ENCODE measurements around the gene SPTLC3. TPM values are rescaled to one million over a fixed set of nuclear protein-coding genes. Genes with fewer than 3 reads are reported as not detected.

Gene SPTLC3
- total RNA-seq, 2 experiments from 2014 or later: not detected

GRCh38 chr20:13165203-13165602 lies 156.4 kb downstream of the SPTLC3 start:
- no peak for DNase-seq (ENCODE audit: low spot score)
- no peak overlapping the region for H2AFZ ChIP-seq (ENCODE audit: low read length)
- no peak overlapping the region for H3K27ac ChIP-seq (ENCODE audit: low read depth, low read length, poor library complexity, severe bottlenecking)
- intact Hi-C loops (cut with micrococcal nuclease; ENCODE audit: unreplicated experiment): no loop called here
- ChIA-PET CTCF (ENCODE audit: unreplicated experiment) (no interaction called here), POLR2A (no interaction called here)
- no peaks in the 10 kb centered on the region for H3K4me1 ChIP-seq (ENCODE audit: insufficient read depth, low read length, poor library complexity, severe bottlenecking)
- H3K36me3 ChIP-seq (ENCODE audit: insufficient read depth, low read length): no peaks in the 10 kb centered on the region
- H3K4me2 ChIP-seq (ENCODE audit: low read length): no peak overlapping the region
- no peak for TF ChIP-seq EZH2phosphoT487 (IDR thresholded peaks at IDR 0.05; ENCODE audit: borderline replicate concordance, low read depth, low read length)
- no peak for TF ChIP-seq CTCF (conservative IDR thresholded peaks at IDR 0.05; ENCODE audit: low read length)
- H4K20me1 ChIP-seq (ENCODE audit: insufficient read depth, low read length): no peaks in the 10 kb centered on the region
- BruUV-seq (replicated peaks): no TSS peak
- H3K79me2 ChIP-seq (ENCODE audit: insufficient read depth, low read depth, low read length): no peaks in the 10 kb centered on the region
- no peaks in the 10 kb centered on the region for H3K9me3 ChIP-seq (ENCODE audit: low read length)
- H3K4me3 ChIP-seq (ENCODE audit: low read depth, low read length, poor library complexity, severe bottlenecking): no peak overlapping the region
- no peaks in the 10 kb centered on the region for H3K9me2 ChIP-seq (ENCODE audit: insufficient read depth, low read length)

- Histone ChIP-seq H2AFZ (ENCODE audit: low read length) (no peak overlapping the region), H4K20me1 (ENCODE audit: insufficient read depth, low read length) (no peaks in the 10 kb centered on the region), H3K9me3 (ENCODE audit: low read length) (no peaks in the 10 kb centered on the region), H3K27ac (ENCODE audit: low read depth, low read length, poor library complexity, severe bottlenecking) (no peak overlapping the region), H3K79me2 (ENCODE audit: insufficient read depth, low read depth, low read length) (no peaks in the 10 kb centered on the region), H3K36me3 (ENCODE audit: insufficient read depth, low read length) (no peaks in the 10 kb centered on the region), H3K4me1 (ENCODE audit: insufficient read depth, low read length, poor library complexity, severe bottlenecking) (no peaks in the 10 kb centered on the region), H3K4me3 (ENCODE audit: low read depth, low read length, poor library complexity, severe bottlenecking) (no peak overlapping the region), H3K9me2 (ENCODE audit: insufficient read depth, low read length) (no peaks in the 10 kb centered on the region), H3K4me2 (ENCODE audit: low read length) (no peak overlapping the region)
- no peak for DNase-seq (ENCODE audit: low spot score)
- POLR2A ChIA-PET: no interaction called here
- no peak for TF ChIP-seq CTCF (conservative IDR thresholded peaks at IDR 0.05; ENCODE audit: low read length)
- no peak for TF ChIP-seq EZH2phosphoT487 (IDR thresholded peaks at IDR 0.05; ENCODE audit: borderline replicate concordance, low read depth, low read length)
- CTCF ChIA-PET (ENCODE audit: unreplicated experiment): no interaction called here
- BruUV-seq (replicated peaks): no TSS peak
- intact Hi-C loops (cut with micrococcal nuclease; ENCODE audit: unreplicated experiment): no loop called here
These were observed 157.2 kb downstream of the SPTLC3 start for GRCh38 chr20:13166011-13166410.

- TF ChIP-seq EZH2phosphoT487 (IDR thresholded peaks at IDR 0.05; ENCODE audit: borderline replicate concordance, low read depth, low read length) (no peak), CTCF (conservative IDR thresholded peaks at IDR 0.05; ENCODE audit: low read length) (no peak)
- POLR2A ChIA-PET: no interaction called here
- H3K9me2 ChIP-seq (ENCODE audit: insufficient read depth, low read length): no peaks in the 10 kb centered on the region
- no peak for DNase-seq (ENCODE audit: low spot score)
- H3K36me3 ChIP-seq (ENCODE audit: insufficient read depth, low read length): no peaks in the 10 kb centered on the region
- no peaks in the 10 kb centered on the region for H3K9me3 ChIP-seq (ENCODE audit: low read length)
- no peak overlapping the region for H3K27ac ChIP-seq (ENCODE audit: low read depth, low read length, poor library complexity, severe bottlenecking)
- no peaks in the 10 kb centered on the region for H3K79me2 ChIP-seq (ENCODE audit: insufficient read depth, low read depth, low read length)
- no TSS peak for BruUV-seq (replicated peaks)
- H2AFZ ChIP-seq (ENCODE audit: low read length): no peak overlapping the region
- H3K4me1 ChIP-seq (ENCODE audit: insufficient read depth, low read length, poor library complexity, severe bottlenecking): no peaks in the 10 kb centered on the region
- H4K20me1 ChIP-seq (ENCODE audit: insufficient read depth, low read length): no peaks in the 10 kb centered on the region
- intact Hi-C loops (cut with micrococcal nuclease; ENCODE audit: unreplicated experiment): no loop called here
- no peak overlapping the region for H3K4me2 ChIP-seq (ENCODE audit: low read length)
- no peak overlapping the region for H3K4me3 ChIP-seq (ENCODE audit: low read depth, low read length, poor library complexity, severe bottlenecking)
- CTCF ChIA-PET (ENCODE audit: unreplicated experiment): no interaction called here
These were observed 157.7 kb downstream of the SPTLC3 start for GRCh38 chr20:13166437-13166836.
